Activated T-cell treated with anti-CD3 and anti-CD28 coated beads for 1 hour (primary cell): Measurements from ENCODE around the gene SEC31B.

Source experiments
- DNase-seq: peaks from one replicate; pipeline ENCODE4 v3.0.0-alpha.2; 2020; ENCODE audit warnings: low read depth

SEC31B gene

GRCh38 chr10:100490531-100490930 is 29.1 kb downstream of the SEC31B start:
- no peak for DNase-seq

- no peak for DNase-seq
Measured at GRCh38 chr10:100489396-100489795, 30.3 kb downstream of the SEC31B start.

GRCh38 chr10:100487529-100487928 is 32.1 kb downstream of the SEC31B start:
- no peak for DNase-seq

DNA sequence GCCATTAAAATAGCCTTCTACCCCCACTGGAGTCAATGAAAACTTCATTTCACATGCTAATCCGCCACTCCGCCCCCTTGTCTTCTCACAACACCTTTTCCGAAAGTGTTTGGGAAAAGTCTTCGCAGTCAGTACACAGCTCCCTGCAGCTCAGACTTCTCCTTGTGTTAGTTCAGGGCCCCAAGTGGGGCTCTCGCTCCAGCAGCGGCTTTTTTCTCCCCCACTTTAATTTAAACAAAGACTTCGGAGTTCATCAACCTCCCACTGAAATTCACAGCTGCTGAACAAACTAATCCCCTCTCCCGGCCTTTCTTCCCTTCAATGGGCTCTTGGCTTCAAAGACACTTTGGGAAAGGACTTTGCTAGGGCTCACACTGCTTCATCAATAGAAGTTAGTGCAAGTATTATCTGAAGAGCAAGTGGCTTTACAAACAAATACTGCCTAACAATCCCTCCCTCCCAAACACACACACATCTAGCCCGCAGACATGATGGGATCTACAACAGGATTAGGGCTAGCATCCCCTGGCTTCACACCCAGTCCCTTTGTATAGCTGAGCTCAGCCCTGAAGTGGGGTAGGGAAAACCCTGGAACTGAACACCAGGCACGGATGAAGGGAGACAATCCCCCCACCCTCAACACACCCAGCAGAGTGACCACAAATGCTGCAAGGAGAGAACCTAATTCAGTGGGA is 33.7 kb downstream of the SEC31B start:
- DNase-seq = no peak

GRCh38 chr10:100485366-100485765 is 34.3 kb downstream of the SEC31B start:
- no peak for DNase-seq

DNA sequence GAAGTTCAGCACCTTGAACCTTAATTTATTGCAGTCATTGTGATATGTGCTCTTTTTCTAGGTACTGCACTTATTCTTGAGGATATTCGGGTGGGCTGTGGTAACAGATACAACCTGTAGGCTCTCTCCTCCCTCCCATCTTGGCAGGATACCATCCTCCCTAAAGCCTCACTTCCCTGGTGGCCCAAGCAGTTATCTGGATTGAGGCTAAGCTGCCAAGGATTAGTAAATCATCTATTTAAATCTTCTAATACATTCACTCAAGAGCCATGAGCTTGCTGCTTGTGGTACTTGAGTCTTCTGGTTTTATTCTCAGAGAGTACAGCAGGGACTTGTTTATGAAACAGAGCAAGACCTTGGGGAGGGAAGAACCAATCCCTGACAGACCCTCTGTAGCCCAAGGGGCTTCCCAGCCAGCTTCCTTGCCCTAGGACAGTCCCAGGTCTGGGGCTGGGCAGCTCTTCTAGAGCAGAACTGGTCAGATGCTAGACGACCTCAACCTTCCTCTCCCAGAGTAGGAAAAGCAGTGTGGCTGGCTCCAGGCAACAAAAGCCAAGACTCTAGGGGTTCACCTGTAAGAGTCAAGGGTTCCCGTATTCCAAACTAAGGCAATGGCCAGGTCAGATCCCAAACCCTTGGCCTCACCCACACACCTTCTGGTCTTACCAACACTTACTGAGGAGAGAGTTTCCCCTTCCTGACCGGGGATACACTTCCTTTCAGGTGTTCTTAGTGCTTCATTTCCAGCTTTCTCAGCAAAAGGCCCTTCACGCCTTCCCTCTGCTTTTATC is 35.6 kb downstream of the SEC31B start:
- DNase-seq = no peak

DNA sequence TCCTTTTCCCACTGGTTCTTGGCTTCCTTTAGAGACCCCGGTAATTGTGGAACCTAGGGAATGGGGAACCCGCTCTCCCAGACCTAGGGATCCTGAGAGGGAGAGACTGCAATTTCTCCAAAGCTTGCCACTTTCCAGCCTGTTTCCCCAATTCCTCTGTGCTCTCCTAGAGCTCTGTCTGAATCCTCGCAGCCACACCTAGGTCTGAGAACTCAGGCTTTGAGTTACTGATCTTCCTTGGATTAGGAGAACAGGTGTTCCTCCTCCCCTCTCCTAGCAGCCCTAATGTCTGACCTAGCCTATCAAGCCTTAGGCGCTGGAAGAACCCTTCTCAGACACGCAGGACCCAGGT is 36.9 kb downstream of the SEC31B start:
- no peak for DNase-seq

GRCh38 chr10:100482181-100482833 is 37.4 kb downstream of the SEC31B start:
- peak; percentile 61 for DNase-seq

DNA sequence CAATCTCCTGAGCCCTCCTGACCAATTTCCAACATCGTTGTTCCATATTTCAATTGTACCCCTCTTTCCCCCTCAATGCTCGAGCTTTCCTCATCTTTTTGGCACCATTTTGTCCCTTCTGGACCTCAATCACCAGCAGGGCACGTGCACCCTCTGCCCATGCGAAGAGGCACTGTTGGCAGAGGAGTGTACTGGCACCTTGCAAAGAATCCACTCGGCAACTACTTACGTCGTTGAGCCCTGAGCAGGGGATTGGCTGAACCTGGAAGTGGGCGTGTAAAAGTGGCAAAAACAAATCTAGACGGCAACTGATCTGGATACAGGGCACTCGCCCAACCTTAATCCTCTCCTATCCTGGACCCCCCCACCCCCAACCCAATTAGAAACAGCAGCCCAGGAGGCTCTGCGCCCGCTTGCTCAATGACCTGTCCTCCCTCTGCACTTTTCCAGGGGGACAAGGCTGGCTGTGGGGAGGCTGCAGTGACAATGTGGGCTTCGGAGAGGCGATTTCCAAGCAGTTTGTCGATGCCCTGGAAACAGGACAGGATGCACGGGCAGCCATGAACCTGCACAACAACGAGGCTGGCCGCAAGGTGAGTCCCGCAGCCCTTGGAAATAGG is 38.1 kb downstream of the SEC31B start:
- peak; percentile 86 for DNase-seq

DNA sequence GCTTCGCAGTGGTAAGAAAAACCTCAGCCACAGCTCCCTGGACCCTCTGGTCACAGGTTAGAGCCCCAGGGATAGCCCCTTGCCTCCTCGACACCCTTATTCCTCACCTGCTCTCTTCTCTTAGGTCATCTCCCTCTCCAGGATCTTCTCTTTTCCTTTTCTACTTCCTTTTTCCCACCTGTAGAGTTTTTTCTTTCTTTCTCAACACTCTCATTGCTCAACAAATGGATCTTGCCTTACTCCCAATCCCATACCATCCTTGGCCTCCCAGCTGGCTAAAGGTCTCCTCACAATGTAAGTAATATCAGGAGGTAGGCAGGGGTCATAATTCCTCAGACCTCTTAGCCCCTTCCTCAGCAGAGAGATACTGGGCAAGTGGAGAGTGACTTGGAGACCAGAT is 39.7 kb downstream of the SEC31B start:
- DNase-seq = no peak

DNA sequence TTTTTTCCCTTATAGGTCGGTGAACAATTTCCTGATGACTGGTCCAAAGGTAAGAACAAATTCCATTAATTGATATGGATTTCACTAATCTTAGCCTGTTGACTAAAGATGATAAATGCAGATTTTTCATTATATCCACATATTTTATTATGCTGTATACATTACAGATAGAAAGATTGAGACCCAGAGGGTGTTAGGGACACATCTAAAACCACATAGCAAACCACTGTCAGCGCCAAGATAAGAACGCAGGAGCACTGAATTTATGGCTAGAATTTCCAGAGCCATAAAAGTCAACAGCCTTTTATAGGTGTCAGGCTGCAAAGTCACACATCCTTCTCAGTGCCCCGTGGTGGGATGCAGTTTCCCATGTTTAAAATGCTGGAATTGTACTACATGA is 40.6 kb downstream of the SEC31B start:
- no peak for DNase-seq

GRCh38 chr10:100477970-100478369 is 41.7 kb downstream of the SEC31B start:
- no peak for DNase-seq

DNA sequence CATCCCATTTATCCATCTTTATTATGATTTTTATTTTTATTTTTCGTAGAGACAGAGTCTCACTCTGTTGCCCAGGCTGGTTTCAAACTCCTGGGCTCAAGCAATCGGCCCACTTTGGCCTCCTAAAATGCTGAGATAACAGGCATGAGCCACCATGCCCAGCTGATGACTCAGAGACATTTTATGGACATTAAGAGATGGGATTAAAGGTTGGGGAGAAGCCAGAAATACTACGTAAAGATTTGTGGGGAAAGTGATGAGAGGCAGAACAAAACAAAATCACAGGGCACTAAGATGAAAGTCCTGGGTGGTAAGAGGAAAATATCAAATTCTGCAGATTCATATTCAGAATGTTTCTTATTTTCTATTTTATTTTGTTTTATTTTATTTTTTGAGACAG is 49.3 kb downstream of the SEC31B start:
- DNase-seq = no peak

- no peak for DNase-seq
Measured at GRCh38 chr10:100469756-100470155, 49.9 kb downstream of the SEC31B start.

DNA sequence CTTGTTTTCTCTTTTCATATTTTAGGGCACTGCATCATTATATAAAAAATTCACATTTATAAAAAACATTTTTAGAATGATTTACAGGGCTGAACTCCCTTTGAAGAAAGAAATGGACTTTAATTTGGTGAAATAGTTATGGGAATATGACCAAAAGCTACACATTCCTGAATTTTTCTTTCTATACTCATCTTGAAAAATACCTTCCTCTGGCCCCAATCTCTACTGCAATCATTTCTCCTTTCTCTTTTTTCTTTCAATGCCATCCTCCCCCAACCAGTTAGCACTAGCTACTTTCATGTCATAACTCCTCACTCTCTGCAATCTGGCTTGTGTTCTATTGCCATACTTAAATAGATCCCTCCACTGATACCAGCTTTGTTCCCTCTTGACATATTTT is 50.7 kb downstream of the SEC31B start:
- DNase-seq = no peak

- no peak for DNase-seq
Measured at GRCh38 chr10:100468322-100468721, 51.3 kb downstream of the SEC31B start.

GRCh38 chr10:100462709-100463108 is 57.0 kb downstream of the SEC31B start, which contains the start of gene WNT8B:
WNT8B (plus strand) TSS chr10:100463009; CDS start chr10:100463169, 160 bp downstream.
- no peak for DNase-seq

- no peak for DNase-seq
Measured at GRCh38 chr10:100448951-100449350, 70.7 kb downstream of the SEC31B start.

DNA sequence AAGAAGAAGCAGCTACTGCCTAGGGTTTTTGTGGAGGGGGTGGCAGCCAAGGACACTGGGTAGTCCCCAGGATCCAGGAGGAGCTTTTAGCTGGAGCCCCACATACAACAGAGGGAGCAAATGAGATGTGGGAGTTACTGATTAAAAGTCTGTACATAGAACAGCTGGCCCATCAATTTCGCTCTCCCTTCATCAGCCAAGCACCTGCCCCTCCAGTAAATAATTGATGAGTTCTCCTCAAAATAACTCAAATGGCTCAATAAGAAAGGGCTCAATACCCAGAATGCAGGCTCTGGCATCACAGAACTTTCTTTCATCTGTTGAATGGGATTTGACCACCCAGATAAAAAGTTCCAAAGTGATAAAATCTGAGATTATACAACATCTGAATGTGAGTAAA is 72.0 kb downstream of the SEC31B start:
- DNase-seq = no peak

- DNase-seq = no peak
Measured at GRCh38 chr10:100446130-100446761, 73.4 kb downstream of the SEC31B start.

DNA sequence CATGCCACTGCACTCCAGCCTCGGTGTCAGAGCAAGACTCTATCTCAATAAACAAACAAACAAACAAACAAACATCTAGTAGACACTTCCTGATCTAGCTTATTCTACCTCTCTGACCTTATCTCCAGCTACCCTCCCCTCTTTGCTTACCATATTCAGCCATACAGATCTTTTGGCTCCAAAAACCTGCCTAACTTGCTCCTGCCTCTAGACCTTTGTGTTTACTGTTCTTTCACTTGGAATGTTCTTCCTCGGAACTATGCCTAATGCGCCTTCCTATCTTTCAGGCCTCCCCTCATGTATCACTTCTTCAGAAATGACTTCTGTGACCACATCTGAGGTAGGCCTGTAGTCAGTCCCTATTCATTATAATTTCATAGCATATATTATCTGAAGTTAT is 77.1 kb downstream of the SEC31B start:
- DNase-seq = no peak

DNA sequence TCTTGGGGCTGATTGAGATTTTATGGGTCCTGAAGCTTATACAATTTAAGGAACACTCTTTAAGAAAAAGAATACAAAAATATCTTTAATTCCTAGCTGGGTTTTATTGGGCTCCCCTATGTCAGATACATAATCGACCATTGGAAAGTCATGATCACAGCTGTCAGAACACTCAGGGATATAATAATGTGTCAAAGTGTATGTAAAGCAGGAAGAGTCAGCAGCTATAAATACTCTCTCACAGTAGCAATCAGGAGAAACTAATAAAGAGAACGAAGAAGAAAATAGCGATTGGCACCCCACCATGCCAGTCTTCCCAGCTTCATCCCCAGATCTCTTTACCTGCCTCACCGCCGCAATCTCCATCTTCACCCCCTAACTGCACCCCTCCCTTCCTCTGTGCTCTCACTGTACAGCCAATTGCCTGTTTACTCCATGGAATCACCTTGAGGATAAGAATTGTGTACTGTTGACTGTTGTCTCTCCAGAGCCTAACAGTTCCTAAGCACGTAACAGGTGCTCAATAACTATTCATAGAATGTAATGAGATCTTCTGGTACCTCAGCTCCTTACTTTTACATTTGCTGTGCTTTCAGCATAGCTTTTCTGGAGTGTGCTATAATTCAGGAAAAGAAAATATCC is 80.9 kb downstream of the SEC31B start:
- no peak for DNase-seq
